Measurements from ENCODE around the gene ATP10A.

The ATP10A gene

DNA sequence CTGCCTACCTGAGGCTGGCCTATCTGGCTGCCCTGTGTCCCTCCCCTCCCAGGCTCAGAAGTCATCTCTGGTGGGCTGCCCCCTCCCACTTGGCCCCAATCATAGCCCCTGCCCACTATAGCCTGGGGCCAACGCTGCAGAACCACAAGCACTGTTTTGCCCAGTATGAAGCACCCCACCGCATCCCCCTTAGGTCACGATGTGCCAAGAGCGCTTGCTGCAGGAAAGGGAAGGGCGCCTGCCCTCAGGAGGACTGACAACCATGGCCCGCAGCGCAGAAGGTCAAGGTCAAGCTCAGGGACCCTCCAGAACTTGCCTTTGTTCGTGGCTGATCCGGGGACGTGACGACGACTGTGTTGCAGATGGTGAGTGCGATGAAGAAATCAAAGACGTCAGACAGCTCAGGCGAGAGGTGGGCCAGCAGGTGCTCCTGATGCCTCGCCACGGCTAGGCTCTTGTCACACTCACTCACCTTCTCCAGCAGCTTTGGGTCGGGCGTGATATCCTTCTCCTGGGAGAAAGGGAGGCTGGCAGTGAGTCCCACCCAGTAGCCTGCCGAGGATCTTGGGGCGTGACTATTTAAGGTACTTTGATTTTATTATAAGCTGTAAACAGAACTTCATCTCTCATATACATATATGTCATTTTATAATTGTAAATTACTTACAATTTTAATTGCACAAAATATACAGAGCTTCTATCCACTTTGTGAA, 146.6 kb downstream of the ATP10A start:
- TF ChIP-seq, protein P1, sequence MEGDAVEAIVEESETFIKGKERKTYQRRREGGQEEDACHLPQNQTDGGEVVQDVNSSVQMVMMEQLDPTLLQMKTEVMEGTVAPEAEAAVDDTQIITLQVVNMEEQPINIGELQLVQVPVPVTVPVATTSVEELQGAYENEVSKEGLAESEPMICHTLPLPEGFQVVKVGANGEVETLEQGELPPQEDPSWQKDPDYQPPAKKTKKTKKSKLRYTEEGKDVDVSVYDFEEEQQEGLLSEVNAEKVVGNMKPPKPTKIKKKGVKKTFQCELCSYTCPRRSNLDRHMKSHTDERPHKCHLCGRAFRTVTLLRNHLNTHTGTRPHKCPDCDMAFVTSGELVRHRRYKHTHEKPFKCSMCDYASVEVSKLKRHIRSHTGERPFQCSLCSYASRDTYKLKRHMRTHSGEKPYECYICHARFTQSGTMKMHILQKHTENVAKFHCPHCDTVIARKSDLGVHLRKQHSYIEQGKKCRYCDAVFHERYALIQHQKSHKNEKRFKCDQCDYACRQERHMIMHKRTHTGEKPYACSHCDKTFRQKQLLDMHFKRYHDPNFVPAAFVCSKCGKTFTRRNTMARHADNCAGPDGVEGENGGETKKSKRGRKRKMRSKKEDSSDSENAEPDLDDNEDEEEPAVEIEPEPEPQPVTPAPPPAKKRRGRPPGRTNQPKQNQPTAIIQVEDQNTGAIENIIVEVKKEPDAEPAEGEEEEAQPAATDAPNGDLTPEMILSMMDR (conservative IDR thresholded peaks at IDR 0.05; ENCODE audit: low read depth), result no peak
- DNase-seq (ENCODE audit: low spot score), result no peak
- POLR2A ChIA-PET (ENCODE audit: low non-redundant PET), result no interaction called here
- no peak overlapping the region for H3K27ac ChIP-seq
- CTCF ChIA-PET, result interaction anchor here (1.0 kb wide), 1 partner anchor 11 kb away, joined by 3 read pairs; no protein-coding TSS in a partner anchor

GRCh38 chr15:25715536-25716413, 147.4 kb downstream of the ATP10A start:
- ChIA-PET CTCF (no interaction called here), POLR2A (ENCODE audit: low non-redundant PET) (no interaction called here)
- no peak overlapping the region for H3K27ac ChIP-seq
- TF ChIP-seq, protein P1 (conservative IDR thresholded peaks at IDR 0.05; ENCODE audit: low read depth), result no peak
- DNase-seq (ENCODE audit: low spot score), result no peak

- ChIA-PET CTCF (interaction anchor here (0.6 to 0.8 kb wide), 2 partner anchors 28 to 159 kb away, joined by 3 read pairs; no protein-coding TSS in a partner anchor), POLR2A (ENCODE audit: low non-redundant PET) (no interaction called here)
- DNase-seq (ENCODE audit: low spot score), result no peak
- no peak overlapping the region for H3K27ac ChIP-seq
- TF ChIP-seq, protein P1 (conservative IDR thresholded peaks at IDR 0.05; ENCODE audit: low read depth), result no peak
These were observed 148.6 kb downstream of the ATP10A start for GRCh38 chr15:25714538-25714840.

- TF ChIP-seq, protein P1 (conservative IDR thresholded peaks at IDR 0.05; ENCODE audit: low read depth), result no peak
- H3K27ac ChIP-seq, result no peak overlapping the region
- CTCF ChIA-PET, result interaction anchor here (0.6 to 0.8 kb wide), 2 partner anchors 28 to 158 kb away, joined by 3 read pairs; no protein-coding TSS in a partner anchor
- no peak for DNase-seq (ENCODE audit: low spot score)
- POLR2A ChIA-PET (ENCODE audit: low non-redundant PET), result no interaction called here
These were observed 149.2 kb downstream of the ATP10A start for GRCh38 chr15:25713736-25714537.

DNA sequence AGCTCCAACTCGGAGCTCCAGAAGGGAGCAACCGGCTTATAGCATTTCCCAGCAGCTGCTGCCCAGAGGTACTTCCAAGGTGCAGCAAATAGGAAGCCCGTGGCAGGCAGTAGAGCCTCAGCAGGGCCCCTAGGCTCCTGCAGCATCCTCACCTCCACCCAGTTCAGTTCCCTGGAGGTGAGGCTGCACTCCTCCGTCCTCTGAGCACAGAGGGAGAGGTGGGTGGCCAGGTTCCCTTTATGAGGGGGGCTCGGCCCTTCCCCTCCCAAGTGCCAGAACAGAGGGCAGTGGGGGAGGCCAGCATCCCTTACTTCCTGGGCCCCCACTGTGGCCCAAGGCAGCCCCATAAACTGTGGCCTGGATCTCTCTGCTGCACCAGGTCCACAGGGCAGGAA, 150.2 kb downstream of the ATP10A start:
- no peak for DNase-seq (ENCODE audit: low spot score)
- no peak overlapping the region for H3K27ac ChIP-seq
- POLR2A ChIA-PET (ENCODE audit: low non-redundant PET), result no interaction called here
- TF ChIP-seq, protein P1 (conservative IDR thresholded peaks at IDR 0.05; ENCODE audit: low read depth), result no peak
- CTCF ChIA-PET, result no interaction called here
